ENCODE results near the gene TRIO. TPM values are rescaled to one million over a fixed set of nuclear protein-coding genes. Genes with fewer than 3 reads are reported as not detected.

Gene TRIO
- total RNA-seq, 1 experiment from 2014 or later, result 211 TPM

DNA sequence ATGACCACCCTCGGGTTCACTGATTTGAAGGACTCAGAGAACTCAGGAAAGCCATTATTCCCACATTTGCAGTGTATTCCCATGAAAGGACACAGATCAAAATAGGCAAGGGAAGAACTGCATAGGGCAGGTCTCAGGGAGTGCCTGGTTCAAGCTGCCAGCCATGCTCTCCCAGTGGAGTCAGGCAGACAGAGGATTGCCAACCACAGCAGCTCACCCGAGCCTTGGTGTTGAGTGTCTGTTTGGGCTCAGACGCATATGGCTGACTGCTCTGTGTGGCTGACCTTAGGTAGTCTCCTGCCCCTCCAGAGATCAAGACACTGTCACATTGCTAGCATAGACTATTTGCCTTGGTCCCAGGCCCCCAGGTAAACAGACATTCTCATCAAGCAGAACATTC lies 322.6 kb downstream of the TRIO start:
- no peaks in the 10 kb centered on the region for H4K20me1 ChIP-seq (ENCODE audit: low read length)
- H3K27ac ChIP-seq (ENCODE audit: low read length), result peak overlapping the region; percentile 80; the same call in 1 of the 2 replicates
- no peaks in the 10 kb centered on the region for H3K27me3 ChIP-seq (ENCODE audit: low read length)
- no peak overlapping the region for H3K4me2 ChIP-seq (ENCODE audit: low read length)
- ATAC-seq (no peak), DNase-seq (no peak)
- H3K9me3 ChIP-seq (ENCODE audit: low read length), result no peaks in the 10 kb centered on the region
- no TSS peak for BruUV-seq (replicated peaks)
- peaks cover 39% of the 10 kb centered on the region for H3K4me1 ChIP-seq (ENCODE audit: insufficient read depth, low read length)
- no peaks in the 10 kb centered on the region for H3K9me2 ChIP-seq (replicated peaks; ENCODE audit: low read length)
- H3K36me3 ChIP-seq (ENCODE audit: low read depth, low read length), result peaks cover 89% of the 10 kb centered on the region
- POLR2A ChIA-PET (ENCODE audit: unreplicated experiment), result no interaction called here
- no peaks in the 10 kb centered on the region for H3F3A ChIP-seq (ENCODE audit: low read length, unreplicated experiment)
- no peak overlapping the region for H3K9ac ChIP-seq (ENCODE audit: low read length)
- H3K4me3 ChIP-seq (ENCODE audit: low read length), result no peak overlapping the region
- CTCF ChIA-PET, result no interaction called here
- H2AFZ ChIP-seq (ENCODE audit: low read length), result no peak overlapping the region
- no peak for TF ChIP-seq EZH2 (IDR thresholded peaks at IDR 0.05; ENCODE audit: low read length, unreplicated experiment)
- no peak for TF ChIP-seq EZH2phosphoT487 (IDR thresholded peaks at IDR 0.05; ENCODE audit: borderline replicate concordance, low read length)
- TF ChIP-seq, protein P1, sequence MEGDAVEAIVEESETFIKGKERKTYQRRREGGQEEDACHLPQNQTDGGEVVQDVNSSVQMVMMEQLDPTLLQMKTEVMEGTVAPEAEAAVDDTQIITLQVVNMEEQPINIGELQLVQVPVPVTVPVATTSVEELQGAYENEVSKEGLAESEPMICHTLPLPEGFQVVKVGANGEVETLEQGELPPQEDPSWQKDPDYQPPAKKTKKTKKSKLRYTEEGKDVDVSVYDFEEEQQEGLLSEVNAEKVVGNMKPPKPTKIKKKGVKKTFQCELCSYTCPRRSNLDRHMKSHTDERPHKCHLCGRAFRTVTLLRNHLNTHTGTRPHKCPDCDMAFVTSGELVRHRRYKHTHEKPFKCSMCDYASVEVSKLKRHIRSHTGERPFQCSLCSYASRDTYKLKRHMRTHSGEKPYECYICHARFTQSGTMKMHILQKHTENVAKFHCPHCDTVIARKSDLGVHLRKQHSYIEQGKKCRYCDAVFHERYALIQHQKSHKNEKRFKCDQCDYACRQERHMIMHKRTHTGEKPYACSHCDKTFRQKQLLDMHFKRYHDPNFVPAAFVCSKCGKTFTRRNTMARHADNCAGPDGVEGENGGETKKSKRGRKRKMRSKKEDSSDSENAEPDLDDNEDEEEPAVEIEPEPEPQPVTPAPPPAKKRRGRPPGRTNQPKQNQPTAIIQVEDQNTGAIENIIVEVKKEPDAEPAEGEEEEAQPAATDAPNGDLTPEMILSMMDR (conservative IDR thresholded peaks at IDR 0.05; ENCODE audit: low read depth, low read length), result no peak
- peaks cover 3% of the 10 kb centered on the region; the same call in 1 of the 2 replicates for H3K79me2 ChIP-seq (ENCODE audit: low read length)
- intact Hi-C loops (cut with micrococcal nuclease), result no loop called here

DNA sequence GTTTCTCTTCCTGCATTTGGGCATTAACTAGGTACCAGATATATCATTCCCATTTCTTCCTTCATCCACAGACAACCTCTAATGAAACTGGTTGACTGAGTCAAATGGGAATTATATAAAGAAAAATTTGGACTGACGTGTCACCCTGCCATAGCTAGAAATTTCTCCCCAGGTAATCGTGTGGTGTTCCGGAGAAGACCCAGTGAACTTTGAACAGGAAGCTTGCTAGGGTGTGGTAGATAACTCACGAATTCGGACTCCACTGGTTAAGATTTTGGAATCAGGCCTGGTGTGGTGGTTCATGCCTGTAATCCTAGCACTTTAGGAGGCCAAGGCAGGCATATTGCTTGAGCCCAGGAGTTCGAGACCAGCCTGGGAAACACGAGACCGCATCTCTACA lies 324.1 kb downstream of the TRIO start:
- Histone ChIP-seq H3K79me2 (ENCODE audit: low read length) (peaks cover 3% of the 10 kb centered on the region; the same call in 1 of the 2 replicates), H3K4me1 (ENCODE audit: insufficient read depth, low read length) (peaks cover 39% of the 10 kb centered on the region), H2AFZ (ENCODE audit: low read length) (no peak overlapping the region), H3K27me3 (ENCODE audit: low read length) (no peaks in the 10 kb centered on the region), H3F3A (ENCODE audit: low read length, unreplicated experiment) (no peaks in the 10 kb centered on the region), H3K9ac (ENCODE audit: low read length) (peak overlapping the region; percentile 40), H3K27ac (ENCODE audit: low read length) (peak overlapping the region; percentile 80), H3K36me3 (ENCODE audit: low read depth, low read length) (peaks cover 88% of the 10 kb centered on the region), H3K4me3 (ENCODE audit: low read length) (no peak overlapping the region), H4K20me1 (ENCODE audit: low read length) (no peaks in the 10 kb centered on the region), H3K9me2 (replicated peaks; ENCODE audit: low read length) (no peaks in the 10 kb centered on the region), H3K4me2 (ENCODE audit: low read length) (peak overlapping the region; percentile 19), H3K9me3 (ENCODE audit: low read length) (no peaks in the 10 kb centered on the region)
- ChIA-PET POLR2A (ENCODE audit: unreplicated experiment) (interaction anchor here (0.6 to 1.0 kb wide), 2 partner anchors 10 to 103 kb away, joined by 3 to 8 read pairs; no protein-coding TSS in a partner anchor), CTCF (no interaction called here)
- ATAC-seq (peak; percentile 42), DNase-seq (peak; percentile 86)
- no peak for TF ChIP-seq EZH2 (IDR thresholded peaks at IDR 0.05; ENCODE audit: low read length, unreplicated experiment)
- intact Hi-C loops (cut with micrococcal nuclease), result no loop called here
- no TSS peak for BruUV-seq (replicated peaks)

DNA sequence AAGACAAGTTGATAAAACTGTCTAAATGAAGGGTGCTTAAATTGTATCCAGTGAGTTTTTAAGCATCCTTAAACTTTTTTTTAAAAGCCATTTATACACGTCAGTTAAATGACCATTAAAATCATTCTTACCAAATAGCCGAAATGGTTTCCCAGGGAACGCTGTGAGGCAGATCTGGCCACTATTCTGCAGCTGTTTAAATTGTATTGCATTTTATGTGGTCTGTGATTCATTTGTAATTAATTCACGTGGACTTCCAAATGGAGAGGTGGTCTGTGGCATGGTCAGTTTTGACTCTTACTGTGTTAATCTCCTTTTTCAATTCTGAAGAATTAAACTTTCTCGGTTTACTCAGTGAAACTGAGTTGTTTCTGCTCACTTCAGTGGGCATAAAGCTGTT lies 324.7 kb downstream of the TRIO start:
- no peak overlapping the region for H2AFZ ChIP-seq (ENCODE audit: low read length)
- intact Hi-C loops (cut with micrococcal nuclease), result no loop called here
- H3K9ac ChIP-seq (ENCODE audit: low read length), result peak overlapping the region; percentile 40
- H3K27me3 ChIP-seq (ENCODE audit: low read length), result no peaks in the 10 kb centered on the region
- no peak for DNase-seq
- ChIA-PET CTCF (no interaction called here), POLR2A (ENCODE audit: unreplicated experiment) (interaction anchor here (1.0 kb wide), 1 partner anchor 102 kb away, joined by 3 read pairs; no protein-coding TSS in a partner anchor)
- no peaks in the 10 kb centered on the region for H3F3A ChIP-seq (ENCODE audit: low read length, unreplicated experiment)
- peaks cover 37% of the 10 kb centered on the region for H3K4me1 ChIP-seq (ENCODE audit: insufficient read depth, low read length)
- H3K4me2 ChIP-seq (ENCODE audit: low read length), result peak overlapping the region; percentile 19
- peak overlapping the region; percentile 80 for H3K27ac ChIP-seq (ENCODE audit: low read length)
- H4K20me1 ChIP-seq (ENCODE audit: low read length), result no peaks in the 10 kb centered on the region
- no peaks in the 10 kb centered on the region for H3K9me3 ChIP-seq (ENCODE audit: low read length)
- no peaks in the 10 kb centered on the region for H3K9me2 ChIP-seq (replicated peaks; ENCODE audit: low read length)
- no peak for ATAC-seq
- peaks cover 3% of the 10 kb centered on the region; the same call in 1 of the 2 replicates for H3K79me2 ChIP-seq (ENCODE audit: low read length)
- peaks cover 85% of the 10 kb centered on the region for H3K36me3 ChIP-seq (ENCODE audit: low read depth, low read length)
- BruUV-seq (replicated peaks), result no TSS peak
- TF ChIP-seq EZH2phosphoT487 (IDR thresholded peaks at IDR 0.05; ENCODE audit: borderline replicate concordance, low read length), result no peak
- TF ChIP-seq EZH2 (IDR thresholded peaks at IDR 0.05; ENCODE audit: low read length, unreplicated experiment), result no peak
- TF ChIP-seq, protein P1 (conservative IDR thresholded peaks at IDR 0.05; ENCODE audit: low read depth, low read length), result no peak
- H3K4me3 ChIP-seq (ENCODE audit: low read length), result no peak overlapping the region
